MCF 10A (cell line): ENCODE measurements around the gene RPTOR. TPM values are rescaled to one million over a fixed set of nuclear protein-coding genes. Genes with fewer than 3 reads are reported as not detected.

Experiments used
- BruUV-seq: library from RNA; stranded (reverse); fragments of 400-500 nt; replicated peaks from 2 replicates; lab custom pipeline; 2021; lab: Mats Ljungman, UMichigan
- CTCF ChIA-PET: fragments of 300-600 bp; sonication (Branson Sonifier 250); formaldehyde crosslinking; extraction: SDS; loops from one replicate; lab custom pipeline; 2021; ENCODE audit warnings: antibody characterized with exemption, inconsistent platforms; lab: Yijun Ruan, JAX
- POLR2A ChIA-PET: fragments of 300-600, 350-650 bp; sonication (Branson Sonifier 250); formaldehyde crosslinking; extraction: SDS; loops from one replicate; lab custom pipeline; 2020; ENCODE audit warnings: antibody characterized with exemption, inconsistent platforms; lab: Yijun Ruan, JAX
- DNase-seq: peaks from one replicate; pipeline ENCODE4 v3.0.0-alpha.2; 2018; ENCODE audit not compliant: unreplicated experiment
- H3K27ac Mint-ChIP-seq: one replicate; pipeline ENCODE4 v1.8.0; 2022; ENCODE audit warnings: mild to moderate bottlenecking, low read depth, mixed read lengths; ENCODE audit not compliant: unreplicated experiment
- H3K27me3 Mint-ChIP-seq: one replicate; pipeline ENCODE4 v1.8.0; 2022; ENCODE audit warnings: mixed read lengths; ENCODE audit not compliant: insufficient read depth, unreplicated experiment
- H3K36me3 Mint-ChIP-seq: one replicate; pipeline ENCODE4 v1.8.0; 2022; ENCODE audit warnings: mild to moderate bottlenecking, moderate library complexity, mixed read lengths; ENCODE audit not compliant: insufficient read depth, unreplicated experiment
- H3K4me1 Mint-ChIP-seq: one replicate; pipeline ENCODE4 v1.8.0; 2022; ENCODE audit warnings: mixed read lengths; ENCODE audit not compliant: insufficient read depth, unreplicated experiment
- H3K4me3 Mint-ChIP-seq: one replicate; pipeline ENCODE4 v1.8.0; 2022; ENCODE audit warnings: mild to moderate bottlenecking, moderate library complexity, mixed read lengths; ENCODE audit not compliant: unreplicated experiment
- H3K9me3 Mint-ChIP-seq: one replicate; pipeline ENCODE4 v1.8.0; 2022; ENCODE audit warnings: mixed read lengths; ENCODE audit not compliant: unreplicated experiment
- CTCF ChIP-seq: fragments of 200-600 bp; IDR thresholded peaks from one replicate; pipeline ENCODE4 v1.8.0; 2022; ENCODE audit warnings: antibody characterized with exemption, mild to moderate bottlenecking; ENCODE audit not compliant: unreplicated experiment
- intact Hi-C: fragments of 100-400 bp; cut with micrococcal nuclease; formaldehyde crosslinking; loops from 2 replicates; pipeline ENCODE4 v1.14.1; 2022
- total RNA-seq: library from RNA; stranded (reverse); gene quantifications from 2 replicates; pipeline ENCODE4 v1.2.3, GENCODE V29; 2022

The RPTOR gene
- total RNA-seq, 1 experiment from 2014 or later = 41.3 TPM

- H3K27me3 Mint-ChIP-seq = no peaks in the 10 kb centered on the region
- ChIA-PET CTCF (interaction anchor here (0.5 kb wide), 1 partner anchor 377 kb away, joined by 3 read pairs; no protein-coding TSS in a partner anchor), POLR2A (no interaction called here)
- H3K4me1 Mint-ChIP-seq = no peaks in the 10 kb centered on the region
- H3K27ac Mint-ChIP-seq = no peak overlapping the region
- no peak for TF ChIP-seq CTCF
- no peaks in the 10 kb centered on the region for H3K9me3 Mint-ChIP-seq
- intact Hi-C loops = no loop called here
- no TSS peak for BruUV-seq
- H3K36me3 Mint-ChIP-seq = peaks cover 6% of the 10 kb centered on the region
- no peak overlapping the region for H3K4me3 Mint-ChIP-seq
- no peak for DNase-seq
These were observed 406.8 kb downstream of the RPTOR start for GRCh38 chr17:80951121-80952090.

- no TSS peak for BruUV-seq
- peaks cover 8% of the 10 kb centered on the region for H3K36me3 Mint-ChIP-seq
- ChIA-PET CTCF (no interaction called here), POLR2A (no interaction called here)
- no peak for TF ChIP-seq CTCF
- H3K27me3 Mint-ChIP-seq = no peaks in the 10 kb centered on the region
- intact Hi-C loops = no loop called here
- H3K4me3 Mint-ChIP-seq = no peak overlapping the region
- DNase-seq = no peak
- no peak overlapping the region for H3K27ac Mint-ChIP-seq
- no peaks in the 10 kb centered on the region for H3K9me3 Mint-ChIP-seq
- no peaks in the 10 kb centered on the region for H3K4me1 Mint-ChIP-seq
These were observed 407.7 kb downstream of the RPTOR start for GRCh38 chr17:80952291-80952690.

GRCh38 chr17:80953471-80954315 lies 409.1 kb downstream of the RPTOR start:
- Mint-ChIP-seq H3K27ac (no peak overlapping the region), H3K9me3 (no peaks in the 10 kb centered on the region)
- intact Hi-C loops = no loop called here

More at GRCh38 chr17:80953471-80954315, 409.1 kb downstream of the RPTOR start:
- ChIA-PET POLR2A (no interaction called here), CTCF (no interaction called here)
- no peaks in the 10 kb centered on the region for H3K27me3 Mint-ChIP-seq
- H3K4me1 Mint-ChIP-seq = no peaks in the 10 kb centered on the region
- no peak overlapping the region for H3K4me3 Mint-ChIP-seq
- TF ChIP-seq CTCF = no peak
- H3K36me3 Mint-ChIP-seq = peaks cover 14% of the 10 kb centered on the region
- BruUV-seq = no TSS peak
- DNase-seq = no peak
